ENCODE measurements around the gene NID1.
"Not testable (repeated sequence)": the region's sequence is repeated elsewhere in the genome, so short reads cannot be mapped to it uniquely, and the experiment has no call there.

The NID1 gene

GRCh38 chr1:235937123-235937522, 127.8 kb downstream of the NID1 start:
- no peaks in the 10 kb centered on the region for H3K27me3 Mint-ChIP-seq
- peaks cover 8% of the 10 kb centered on the region for H3K36me3 Mint-ChIP-seq
- no peak for ATAC-seq (ENCODE audit: low read depth)
- peaks cover 74% of the 10 kb centered on the region for H3K4me1 Mint-ChIP-seq
- H3K9me3 Mint-ChIP-seq = peaks cover 3% of the 10 kb centered on the region
- DNase-seq (ENCODE audit: low spot score in 2 of 2) = no peak
- peak overlapping the region; percentile 77 for H3K27ac Mint-ChIP-seq
- peak overlapping the region; percentile 55 for H3K4me3 Mint-ChIP-seq

GRCh38 chr1:235935235-235936225, 129.4 kb downstream of the NID1 start:
- DNase-seq (ENCODE audit: low spot score in 2 of 2) (no peak), ATAC-seq (ENCODE audit: low read depth) (no peak)
- peak overlapping the region; percentile 18 for H3K27ac Mint-ChIP-seq
- peaks cover 74% of the 10 kb centered on the region for H3K4me1 Mint-ChIP-seq
- peak overlapping the region; percentile 40 for H3K4me3 Mint-ChIP-seq
- H3K36me3 Mint-ChIP-seq = peaks cover 5% of the 10 kb centered on the region
- H3K27me3 Mint-ChIP-seq = no peaks in the 10 kb centered on the region
- H3K9me3 Mint-ChIP-seq = no peaks in the 10 kb centered on the region

GRCh38 chr1:235933766-235934116, 131.1 kb downstream of the NID1 start:
- no peak for DNase-seq (ENCODE audit: low spot score in 2 of 2)
- peaks cover 59% of the 10 kb centered on the region for H3K4me1 Mint-ChIP-seq
- peak overlapping the region; percentile 15 for H3K4me3 Mint-ChIP-seq
- no peaks in the 10 kb centered on the region for H3K9me3 Mint-ChIP-seq
- H3K27ac Mint-ChIP-seq = peak overlapping the region; percentile 84
- H3K27me3 Mint-ChIP-seq = no peaks in the 10 kb centered on the region
- peaks cover 5% of the 10 kb centered on the region for H3K36me3 Mint-ChIP-seq
- no peak for ATAC-seq (ENCODE audit: low read depth)

GRCh38 chr1:235933017-235933765, 131.7 kb downstream of the NID1 start:
- H3K27me3 Mint-ChIP-seq = no peaks in the 10 kb centered on the region
- no peaks in the 10 kb centered on the region for H3K9me3 Mint-ChIP-seq
- H3K27ac Mint-ChIP-seq = peak overlapping the region; percentile 84
- H3K36me3 Mint-ChIP-seq = peaks cover 5% of the 10 kb centered on the region
- H3K4me1 Mint-ChIP-seq = peaks cover 56% of the 10 kb centered on the region
- ATAC-seq (ENCODE audit: low read depth) (no peak), DNase-seq (ENCODE audit: low spot score in 2 of 2) (no peak)
- peak overlapping the region; percentile 73 for H3K4me3 Mint-ChIP-seq

GRCh38 chr1:235932090-235932510, 132.8 kb downstream of the NID1 start:
- H3K4me3 Mint-ChIP-seq = peak overlapping the region; percentile 73
- no peaks in the 10 kb centered on the region for H3K9me3 Mint-ChIP-seq
- no peaks in the 10 kb centered on the region for H3K27me3 Mint-ChIP-seq
- H3K27ac Mint-ChIP-seq = peak overlapping the region; percentile 84
- DNase-seq (ENCODE audit: low spot score in 2 of 2) (no peak), ATAC-seq (ENCODE audit: low read depth) (peak; percentile 86)
- peaks cover 2% of the 10 kb centered on the region for H3K36me3 Mint-ChIP-seq
- H3K4me1 Mint-ChIP-seq = peaks cover 54% of the 10 kb centered on the region

GRCh38 chr1:235931171-235931738, 133.6 kb downstream of the NID1 start:
- peak overlapping the region; percentile 84 for H3K27ac Mint-ChIP-seq
- no peak for ATAC-seq (ENCODE audit: low read depth)
- H3K4me1 Mint-ChIP-seq = peaks cover 52% of the 10 kb centered on the region

GRCh38 chr1:235930543-235930942, 134.3 kb downstream of the NID1 start:
- H3K36me3 Mint-ChIP-seq = no peaks in the 10 kb centered on the region
- ATAC-seq (ENCODE audit: low read depth) (no peak), DNase-seq (ENCODE audit: low spot score in 2 of 2) (no peak)
- H3K4me3 Mint-ChIP-seq = no peak overlapping the region
- no peaks in the 10 kb centered on the region for H3K9me3 Mint-ChIP-seq
- H3K27ac Mint-ChIP-seq = peak overlapping the region; percentile 84
- H3K27me3 Mint-ChIP-seq = no peaks in the 10 kb centered on the region
- H3K4me1 Mint-ChIP-seq = peaks cover 46% of the 10 kb centered on the region

More at GRCh38 chr1:235931171-235931738, 133.6 kb downstream of the NID1 start:
- no peaks in the 10 kb centered on the region for H3K9me3 Mint-ChIP-seq
- peak overlapping the region; percentile 73 for H3K4me3 Mint-ChIP-seq
- DNase-seq (ENCODE audit: low spot score in 2 of 2) = no peak
- peaks cover 2% of the 10 kb centered on the region for H3K36me3 Mint-ChIP-seq
- no peaks in the 10 kb centered on the region for H3K27me3 Mint-ChIP-seq

GRCh38 chr1:235929216-235929615, 135.7 kb downstream of the NID1 start:
- H3K9me3 Mint-ChIP-seq = no peaks in the 10 kb centered on the region
- no peaks in the 10 kb centered on the region for H3K27me3 Mint-ChIP-seq
- H3K27ac Mint-ChIP-seq = no peak overlapping the region
- peaks cover 36% of the 10 kb centered on the region for H3K4me1 Mint-ChIP-seq
- no peak overlapping the region for H3K4me3 Mint-ChIP-seq
- DNase-seq (ENCODE audit: low spot score in 2 of 2) = no peak
- no peak for ATAC-seq (ENCODE audit: low read depth)
- H3K36me3 Mint-ChIP-seq = no peaks in the 10 kb centered on the region

GRCh38 chr1:235928197-235928596, 136.7 kb downstream of the NID1 start:
- no peak for ATAC-seq (ENCODE audit: low read depth)
- Mint-ChIP-seq H3K4me1 (peaks cover 36% of the 10 kb centered on the region), H3K27me3 (no peaks in the 10 kb centered on the region), H3K9me3 (no peaks in the 10 kb centered on the region), H3K27ac (no peak overlapping the region), H3K36me3 (no peaks in the 10 kb centered on the region), H3K4me3 (no peak overlapping the region)
- DNase-seq (ENCODE audit: low spot score in 2 of 2) = no peak

GRCh38 chr1:235927551-235927950, 137.3 kb downstream of the NID1 start:
- H3K36me3 Mint-ChIP-seq; H3K27ac Mint-ChIP-seq; H3K4me3 Mint-ChIP-seq; H3K9me3 Mint-ChIP-seq; H3K27me3 Mint-ChIP-seq; ATAC-seq (ENCODE audit: low read depth); DNase-seq (ENCODE audit: low spot score in 2 of 2): not testable (repeated sequence)
- peaks cover 36% of the 10 kb centered on the region for H3K4me1 Mint-ChIP-seq
